ENCODE results near the gene SAT1.

Gene SAT1

GRCh38 chrX:23813808-23814207, 30.8 kb downstream of the SAT1 start:
- H3K9me3 ChIP-seq (ENCODE audit: control insufficient read depth, low read depth, low read length) = no peaks in the 10 kb centered on the region
- no peaks in the 10 kb centered on the region for H3K27me3 ChIP-seq (ENCODE audit: control insufficient read depth, insufficient read depth, low read length)
- H3K27ac ChIP-seq (ENCODE audit: low read length) = no peak overlapping the region
- no peaks in the 10 kb centered on the region for H3K36me3 ChIP-seq (ENCODE audit: control insufficient read depth, low read depth, low read length)
- H3K9ac ChIP-seq (ENCODE audit: low read length) = no peak overlapping the region
- H3K4me3 ChIP-seq (ENCODE audit: low read length) = no peak overlapping the region
- H3K4me1 ChIP-seq (ENCODE audit: control insufficient read depth, low read depth, low read length) = no peaks in the 10 kb centered on the region

GRCh38 chrX:23815376-23815775, 32.4 kb downstream of the SAT1 start:
- no peaks in the 10 kb centered on the region for H3K27me3 ChIP-seq (ENCODE audit: control insufficient read depth, insufficient read depth, low read length)
- no peaks in the 10 kb centered on the region for H3K36me3 ChIP-seq (ENCODE audit: control insufficient read depth, low read depth, low read length)
- no peaks in the 10 kb centered on the region for H3K9me3 ChIP-seq (ENCODE audit: control insufficient read depth, low read depth, low read length)
- no peak overlapping the region for H3K4me3 ChIP-seq (ENCODE audit: low read length)
- no peaks in the 10 kb centered on the region for H3K4me1 ChIP-seq (ENCODE audit: control insufficient read depth, low read depth, low read length)
- no peak overlapping the region for H3K27ac ChIP-seq (ENCODE audit: low read length)
- H3K9ac ChIP-seq (ENCODE audit: low read length) = no peak overlapping the region

- no peak overlapping the region for H3K4me3 ChIP-seq (ENCODE audit: low read length)
- H3K9me3 ChIP-seq (ENCODE audit: control insufficient read depth, low read depth, low read length) = no peaks in the 10 kb centered on the region
- no peaks in the 10 kb centered on the region for H3K27me3 ChIP-seq (ENCODE audit: control insufficient read depth, insufficient read depth, low read length)
- H3K27ac ChIP-seq (ENCODE audit: low read length) = no peak overlapping the region
- no peaks in the 10 kb centered on the region for H3K36me3 ChIP-seq (ENCODE audit: control insufficient read depth, low read depth, low read length)
- no peak overlapping the region for H3K9ac ChIP-seq (ENCODE audit: low read length)
- no peaks in the 10 kb centered on the region for H3K4me1 ChIP-seq (ENCODE audit: control insufficient read depth, low read depth, low read length)
These were observed 33.2 kb downstream of the SAT1 start for GRCh38 chrX:23816179-23816578.

DNA sequence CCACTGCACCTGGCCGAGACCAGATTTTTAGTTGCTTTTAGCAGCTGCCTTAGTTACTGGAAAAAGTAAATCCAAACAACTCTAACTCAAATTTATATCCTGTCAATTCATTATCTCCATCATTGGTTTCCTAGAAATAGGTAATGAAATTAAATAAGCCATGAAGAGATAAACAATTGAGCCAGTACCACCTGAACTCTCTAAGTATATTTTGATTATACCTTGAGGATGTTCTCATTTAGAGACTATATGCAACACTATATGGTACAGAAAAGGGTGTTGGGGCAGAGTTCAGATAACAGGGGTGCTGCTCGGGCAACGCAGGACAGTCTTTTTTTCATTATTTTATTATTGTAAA, 35.0 kb downstream of the SAT1 start:
- Histone ChIP-seq H3K9ac (ENCODE audit: low read length) (no peak overlapping the region), H3K27ac (ENCODE audit: low read length) (no peak overlapping the region), H3K9me3 (ENCODE audit: control insufficient read depth, low read depth, low read length) (no peaks in the 10 kb centered on the region), H3K4me1 (ENCODE audit: control insufficient read depth, low read depth, low read length) (no peaks in the 10 kb centered on the region), H3K36me3 (ENCODE audit: control insufficient read depth, low read depth, low read length) (no peaks in the 10 kb centered on the region), H3K27me3 (ENCODE audit: control insufficient read depth, insufficient read depth, low read length) (no peaks in the 10 kb centered on the region), H3K4me3 (ENCODE audit: low read length) (no peak overlapping the region)

DNA sequence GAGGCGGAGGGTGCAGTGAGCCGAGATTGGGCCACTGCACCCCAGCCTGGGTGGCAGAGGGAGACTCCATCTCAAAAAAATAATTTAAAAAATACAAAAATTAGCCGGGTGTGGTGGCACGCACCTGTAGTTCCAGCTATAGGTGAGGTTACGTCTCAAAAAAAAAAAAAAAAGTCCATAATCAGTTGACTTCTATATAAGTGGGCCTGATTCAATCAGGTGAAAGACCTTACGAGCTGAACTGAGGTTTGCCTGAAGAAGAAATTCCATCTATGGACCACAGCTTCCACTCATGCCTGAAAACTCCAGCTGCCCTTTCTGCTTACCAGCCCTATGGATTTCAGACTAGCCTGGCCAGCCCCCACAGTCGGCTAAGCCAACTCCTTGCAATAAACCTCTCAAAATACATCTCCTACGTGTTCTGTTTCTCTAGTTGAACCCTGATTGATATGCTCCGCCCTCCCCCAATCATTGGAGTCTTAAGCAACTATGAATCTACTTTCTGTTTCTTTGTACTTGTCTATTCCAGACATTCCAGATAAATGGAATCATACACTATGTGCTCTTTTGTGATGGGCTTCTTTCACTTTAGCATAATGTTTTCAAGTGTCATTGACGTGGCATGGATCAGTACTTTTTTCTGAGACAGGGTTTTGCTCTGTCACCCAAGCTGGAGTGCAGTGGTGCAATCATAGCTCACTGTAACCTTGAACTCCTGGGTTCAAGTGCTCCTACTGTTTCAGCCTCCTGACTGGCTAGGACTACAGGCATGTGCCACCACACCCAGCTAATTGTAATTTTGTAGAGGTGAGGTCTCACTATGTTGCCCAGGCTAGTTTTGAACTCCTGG, 36.6 kb downstream of the SAT1 start:
- H3K9ac ChIP-seq (ENCODE audit: low read length) = no peak overlapping the region
- no peak overlapping the region for H3K4me3 ChIP-seq (ENCODE audit: low read length)
- no peaks in the 10 kb centered on the region for H3K4me1 ChIP-seq (ENCODE audit: control insufficient read depth, low read depth, low read length)
- H3K36me3 ChIP-seq (ENCODE audit: control insufficient read depth, low read depth, low read length) = no peaks in the 10 kb centered on the region
- H3K27me3 ChIP-seq (ENCODE audit: control insufficient read depth, insufficient read depth, low read length) = no peaks in the 10 kb centered on the region
- no peak overlapping the region for H3K27ac ChIP-seq (ENCODE audit: low read length)
- H3K9me3 ChIP-seq (ENCODE audit: control insufficient read depth, low read depth, low read length) = no peaks in the 10 kb centered on the region

GRCh38 chrX:23820235-23820782, 37.3 kb downstream of the SAT1 start:
- H3K4me3 ChIP-seq (ENCODE audit: low read length) = no peak overlapping the region
- no peak overlapping the region for H3K27ac ChIP-seq (ENCODE audit: low read length)
- H3K9ac ChIP-seq (ENCODE audit: low read length) = no peak overlapping the region
- no peaks in the 10 kb centered on the region for H3K36me3 ChIP-seq (ENCODE audit: control insufficient read depth, low read depth, low read length)
- H3K4me1 ChIP-seq (ENCODE audit: control insufficient read depth, low read depth, low read length) = no peaks in the 10 kb centered on the region
- H3K27me3 ChIP-seq (ENCODE audit: control insufficient read depth, insufficient read depth, low read length) = no peaks in the 10 kb centered on the region
- H3K9me3 ChIP-seq (ENCODE audit: control insufficient read depth, low read depth, low read length) = no peaks in the 10 kb centered on the region

DNA sequence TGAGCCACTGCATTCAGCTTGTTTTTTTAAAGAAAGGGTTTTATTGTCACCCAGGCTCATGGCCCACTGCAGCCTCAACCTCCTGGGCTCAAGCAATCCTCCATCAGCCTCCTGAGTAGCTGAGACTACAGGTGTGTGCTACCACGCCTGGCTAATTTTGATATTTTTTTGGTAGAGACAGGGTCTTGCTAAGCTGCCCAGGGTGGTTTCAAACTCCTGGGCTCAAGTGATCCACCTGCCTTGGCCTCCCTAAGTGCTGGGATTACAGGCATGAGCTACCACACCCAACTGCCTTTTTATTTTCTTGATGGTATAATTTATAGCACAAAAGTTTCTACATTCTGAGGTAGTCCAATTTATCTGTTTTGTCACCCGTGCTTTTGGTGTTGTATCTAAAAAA, 38.9 kb downstream of the SAT1 start:
- no peaks in the 10 kb centered on the region for H3K9me3 ChIP-seq (ENCODE audit: control insufficient read depth, low read depth, low read length)
- no peak overlapping the region for H3K27ac ChIP-seq (ENCODE audit: low read length)
- no peak overlapping the region for H3K9ac ChIP-seq (ENCODE audit: low read length)
- H3K27me3 ChIP-seq (ENCODE audit: control insufficient read depth, insufficient read depth, low read length) = no peaks in the 10 kb centered on the region
- no peaks in the 10 kb centered on the region for H3K36me3 ChIP-seq (ENCODE audit: control insufficient read depth, low read depth, low read length)
- no peak overlapping the region for H3K4me3 ChIP-seq (ENCODE audit: low read length)
- H3K4me1 ChIP-seq (ENCODE audit: control insufficient read depth, low read depth, low read length) = no peaks in the 10 kb centered on the region

- Histone ChIP-seq H3K4me1 (ENCODE audit: control insufficient read depth, low read depth, low read length) (no peaks in the 10 kb centered on the region), H3K4me3 (ENCODE audit: low read length) (no peak overlapping the region), H3K27ac (ENCODE audit: low read length) (no peak overlapping the region), H3K36me3 (ENCODE audit: control insufficient read depth, low read depth, low read length) (no peaks in the 10 kb centered on the region), H3K9ac (ENCODE audit: low read length) (no peak overlapping the region), H3K27me3 (ENCODE audit: control insufficient read depth, insufficient read depth, low read length) (no peaks in the 10 kb centered on the region), H3K9me3 (ENCODE audit: control insufficient read depth, low read depth, low read length) (no peaks in the 10 kb centered on the region)
These were observed 39.4 kb downstream of the SAT1 start for GRCh38 chrX:23822397-23822796.

DNA sequence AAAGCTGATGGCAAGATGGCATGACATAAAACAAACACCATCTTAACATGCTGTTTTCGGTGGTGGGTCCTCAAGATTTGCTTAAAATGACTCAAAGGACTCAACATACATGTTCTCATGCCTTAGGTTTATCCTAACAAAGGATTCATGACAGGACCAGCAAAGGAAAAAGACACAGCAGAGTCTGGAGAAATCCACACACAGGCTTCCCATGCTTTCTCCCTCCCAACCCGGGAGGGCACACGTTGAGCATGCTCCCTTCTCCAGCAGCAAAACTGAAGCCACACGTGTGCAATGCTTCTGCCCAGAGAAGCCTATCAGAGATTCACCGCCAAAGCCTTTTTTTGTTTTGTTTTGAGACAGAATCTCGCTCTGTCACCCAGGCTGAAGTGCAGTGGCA, 39.9 kb downstream of the SAT1 start:
- no peaks in the 10 kb centered on the region for H3K36me3 ChIP-seq (ENCODE audit: control insufficient read depth, low read depth, low read length)
- H3K27me3 ChIP-seq (ENCODE audit: control insufficient read depth, insufficient read depth, low read length) = no peaks in the 10 kb centered on the region
- H3K4me1 ChIP-seq (ENCODE audit: control insufficient read depth, low read depth, low read length) = no peaks in the 10 kb centered on the region
- H3K4me3 ChIP-seq (ENCODE audit: low read length) = no peak overlapping the region
- H3K9ac ChIP-seq (ENCODE audit: low read length) = no peak overlapping the region
- H3K9me3 ChIP-seq (ENCODE audit: control insufficient read depth, low read depth, low read length) = no peaks in the 10 kb centered on the region
- H3K27ac ChIP-seq (ENCODE audit: low read length) = no peak overlapping the region

- no peaks in the 10 kb centered on the region for H3K9me3 ChIP-seq (ENCODE audit: control insufficient read depth, low read depth, low read length)
- no peak overlapping the region for H3K27ac ChIP-seq (ENCODE audit: low read length)
- H3K4me1 ChIP-seq (ENCODE audit: control insufficient read depth, low read depth, low read length) = no peaks in the 10 kb centered on the region
- no peak overlapping the region for H3K9ac ChIP-seq (ENCODE audit: low read length)
- no peak overlapping the region for H3K4me3 ChIP-seq (ENCODE audit: low read length)
- no peaks in the 10 kb centered on the region for H3K27me3 ChIP-seq (ENCODE audit: control insufficient read depth, insufficient read depth, low read length)
- H3K36me3 ChIP-seq (ENCODE audit: control insufficient read depth, low read depth, low read length) = no peaks in the 10 kb centered on the region
These were observed 42.7 kb downstream of the SAT1 start for GRCh38 chrX:23825675-23826074.

DNA sequence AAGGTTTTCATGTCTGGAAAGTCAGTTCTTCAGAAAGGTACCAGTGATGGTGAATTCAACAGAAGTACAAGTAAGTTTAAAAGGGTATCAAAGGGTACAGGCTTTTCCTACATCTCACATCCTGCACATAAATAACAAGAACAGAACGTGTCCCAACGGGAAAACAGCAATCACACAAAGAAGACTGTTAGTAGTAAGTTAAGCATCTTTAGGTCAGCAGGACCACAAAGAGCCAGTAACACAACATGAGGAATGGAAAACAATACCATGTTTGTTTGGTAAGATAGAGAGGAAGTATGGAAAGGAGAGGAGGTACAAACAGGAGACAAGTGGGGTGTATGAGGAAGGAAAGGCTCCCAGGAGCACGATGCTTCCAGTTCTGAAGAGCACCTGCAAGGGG, 43.2 kb downstream of the SAT1 start:
- no peaks in the 10 kb centered on the region for H3K4me1 ChIP-seq (ENCODE audit: control insufficient read depth, low read depth, low read length)
- H3K9ac ChIP-seq (ENCODE audit: low read length) = no peak overlapping the region
- no peaks in the 10 kb centered on the region for H3K9me3 ChIP-seq (ENCODE audit: control insufficient read depth, low read depth, low read length)
- no peak overlapping the region for H3K27ac ChIP-seq (ENCODE audit: low read length)
- H3K4me3 ChIP-seq (ENCODE audit: low read length) = no peak overlapping the region
- no peaks in the 10 kb centered on the region for H3K27me3 ChIP-seq (ENCODE audit: control insufficient read depth, insufficient read depth, low read length)
- no peaks in the 10 kb centered on the region for H3K36me3 ChIP-seq (ENCODE audit: control insufficient read depth, low read depth, low read length)

DNA sequence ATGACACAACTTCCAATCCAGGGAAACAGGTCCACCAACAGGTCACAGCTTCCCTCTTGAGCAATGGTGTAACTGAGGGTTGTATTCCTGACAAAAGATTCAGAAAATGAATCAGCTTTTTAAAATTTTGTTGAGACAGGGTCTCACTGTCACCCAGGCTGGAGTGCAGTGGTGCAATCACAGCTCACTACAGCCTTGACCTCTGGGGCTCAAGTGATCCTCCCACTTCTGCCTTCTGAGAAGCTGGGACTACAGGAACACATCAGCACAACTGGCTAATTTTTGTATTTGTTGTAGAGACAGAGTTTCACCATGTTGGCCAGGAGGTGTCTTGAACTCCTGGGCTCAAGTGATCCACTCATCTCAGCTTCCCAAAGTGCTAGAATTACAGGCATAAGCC, 43.7 kb downstream of the SAT1 start:
- Histone ChIP-seq H3K4me3 (ENCODE audit: low read length) (no peak overlapping the region), H3K9ac (ENCODE audit: low read length) (no peak overlapping the region), H3K36me3 (ENCODE audit: control insufficient read depth, low read depth, low read length) (no peaks in the 10 kb centered on the region), H3K9me3 (ENCODE audit: control insufficient read depth, low read depth, low read length) (no peaks in the 10 kb centered on the region), H3K27me3 (ENCODE audit: control insufficient read depth, insufficient read depth, low read length) (no peaks in the 10 kb centered on the region), H3K27ac (ENCODE audit: low read length) (no peak overlapping the region), H3K4me1 (ENCODE audit: control insufficient read depth, low read depth, low read length) (no peaks in the 10 kb centered on the region)
